Smooth muscle cell (in vitro differentiated cells): ENCODE data around the gene RAB22A. TPM values are rescaled to one million over a fixed set of nuclear protein-coding genes. Genes with fewer than 3 reads are reported as not detected.

Experiments
- DNase-seq: peaks from one replicate; lab custom pipeline; 2025; ENCODE audit not compliant: unreplicated experiment; lab: John Stamatoyannopoulos, UW
- H2AFZ ChIP-seq: fragments of 200-600 bp; sonication (generic); 2 replicates; pipeline ENCODE4 v1.6.0; 2016; ENCODE audit warnings: antibody characterized with exemption, low read depth, mild to moderate bottlenecking
- H3F3A ChIP-seq: fragments of 200-600 bp; sonication (generic); 2 replicates; pipeline ENCODE4 v1.6.0; 2017; ENCODE audit warnings: antibody characterized with exemption, low read depth
- H3K27ac ChIP-seq: fragments of 200-600 bp; sonication (generic); 2 replicates; pipeline ENCODE4 v1.5.1; 2016; ENCODE audit warnings: low read depth, mild to moderate bottlenecking
- H3K27me3 ChIP-seq: fragments of 200-600 bp; sonication (generic); 2 replicates; pipeline ENCODE4 v1.6.1; 2016; ENCODE audit warnings: low read depth, mild to moderate bottlenecking
- H3K36me3 ChIP-seq: fragments of 200-600 bp; sonication (generic); 2 replicates; pipeline ENCODE4 v1.5.1; 2016; ENCODE audit warnings: low read depth
- H3K4me1 ChIP-seq: fragments of 200-600 bp; sonication (generic); 2 replicates; pipeline ENCODE4 v1.5.1; 2016; ENCODE audit warnings: low read depth
- H3K4me2 ChIP-seq: fragments of 200-600 bp; sonication (generic); 2 replicates; pipeline ENCODE4 v1.6.0; 2016; ENCODE audit warnings: mild to moderate bottlenecking
- H3K4me3 ChIP-seq: fragments of 200-600 bp; sonication (generic); 2 replicates; pipeline ENCODE4 v1.5.1; 2016; ENCODE audit warnings: mild to moderate bottlenecking
- H3K79me2 ChIP-seq: fragments of 200-600 bp; sonication (generic); 2 replicates; pipeline ENCODE4 v1.6.0; 2016; ENCODE audit warnings: low read depth, mild to moderate bottlenecking
- H3K9ac ChIP-seq: fragments of 200-600 bp; sonication (generic); 2 replicates; pipeline ENCODE4 v1.6.0; 2016; ENCODE audit warnings: low read depth
- H3K9me3 ChIP-seq: fragments of 200-600 bp; sonication (generic); replicated peaks from 2 replicates; pipeline ENCODE4 v1.5.1; 2016; ENCODE audit warnings: low read depth
- H4K20me1 ChIP-seq: fragments of 200-600 bp; sonication (generic); 2 replicates; pipeline ENCODE4 v1.6.0; 2016; ENCODE audit warnings: low read depth
- CTCF ChIP-seq: fragments of 200-600 bp; sonication (generic); IDR thresholded peaks from 2 replicates; pipeline ENCODE4 v1.5.1; 2017; ENCODE audit warnings: borderline replicate concordance, mild to moderate bottlenecking, antibody characterized with exemption; ENCODE audit not compliant: insufficient read depth, poor library complexity, severe bottlenecking
- WGBS: methylation state at CpG from one replicate; pipeline ENCODE4 v1.1.7; 2016; ENCODE audit warnings: low lambda C conversion rate; 5-methylcytosine and 5-hydroxymethylcytosine counted together
- polyA plus RNA-seq: library from polyadenylated mRNA; unstranded; fragments of >200 nt; fragmentation: Nextera tagmentation; extraction: Ambion mirVana; gene quantifications from 2 replicates; pipeline ENCODE4 v1.2.1, GENCODE V29; 2016
- total RNA-seq: library from RNA; depleted of rRNA; stranded (reverse); fragments of >200 nt; gene quantifications from 2 replicates; pipeline ENCODE4 v1.2.3, GENCODE V29; 2014

The RAB22A gene
- total and polyA plus RNA-seq, 2 experiments from 2014 or later = 14.0 to 23.7 TPM

- Histone ChIP-seq H3K27ac (peak overlapping the region; percentile 86), H3K36me3 (no peaks in the 10 kb centered on the region), H3K4me3 (no peak overlapping the region), H3K27me3 (no peaks in the 10 kb centered on the region), H3K9ac (no peak overlapping the region), H4K20me1 (peaks cover 63% of the 10 kb centered on the region), H2AFZ (no peak overlapping the region), H3K4me1 (peaks cover 4% of the 10 kb centered on the region), H3K9me3 (no peaks in the 10 kb centered on the region), H3K79me2 (peaks cover 81% of the 10 kb centered on the region), H3F3A (no peaks in the 10 kb centered on the region), H3K4me2 (no peak overlapping the region)
- no peak for TF ChIP-seq CTCF
- WGBS = 99% methylated on average over 4 of the region's 4 CpGs
- DNase-seq = no peak
Observed at GRCh38 chr20:58392286-58392685, 82.8 kb downstream of the RAB22A start.

- Histone ChIP-seq H3K36me3 (no peaks in the 10 kb centered on the region), H3K9ac (no peak overlapping the region), H2AFZ (no peak overlapping the region), H3K79me2 (peaks cover 91% of the 10 kb centered on the region), H3K4me1 (peaks cover 4% of the 10 kb centered on the region), H3K27me3 (no peaks in the 10 kb centered on the region), H3K4me3 (no peak overlapping the region), H3K9me3 (no peaks in the 10 kb centered on the region), H3F3A (no peaks in the 10 kb centered on the region), H3K4me2 (no peak overlapping the region), H3K27ac (peak overlapping the region; percentile 86), H4K20me1 (peaks cover 74% of the 10 kb centered on the region)
- WGBS = 36% methylated on average over 3 of the region's 3 CpGs
- DNase-seq = no peak
- no peak for TF ChIP-seq CTCF
Observed at GRCh38 chr20:58393299-58393698, 83.8 kb downstream of the RAB22A start.

GRCh38 chr20:58394801-58395200 is 85.3 kb downstream of the RAB22A start:
- Histone ChIP-seq H3K36me3 (no peaks in the 10 kb centered on the region), H3F3A (no peaks in the 10 kb centered on the region), H3K4me1 (no peaks in the 10 kb centered on the region), H2AFZ (no peak overlapping the region), H3K79me2 (peaks cover 100% of the 10 kb centered on the region), H3K4me3 (no peak overlapping the region), H3K9me3 (no peaks in the 10 kb centered on the region), H3K27ac (no peak overlapping the region), H3K27me3 (no peaks in the 10 kb centered on the region), H3K9ac (no peak overlapping the region), H3K4me2 (no peak overlapping the region), H4K20me1 (peaks cover 89% of the 10 kb centered on the region)
- DNase-seq = no peak
- no peak for TF ChIP-seq CTCF
- WGBS = 92% methylated on average over 4 of the region's 4 CpGs

- Histone ChIP-seq H3K4me3 (no peak overlapping the region), H3K79me2 (peaks cover 100% of the 10 kb centered on the region), H3F3A (no peaks in the 10 kb centered on the region), H4K20me1 (peaks cover 93% of the 10 kb centered on the region), H3K36me3 (no peaks in the 10 kb centered on the region), H3K9ac (no peak overlapping the region), H3K4me1 (no peaks in the 10 kb centered on the region), H3K27ac (no peak overlapping the region), H3K9me3 (no peaks in the 10 kb centered on the region), H3K4me2 (no peak overlapping the region), H2AFZ (no peak overlapping the region), H3K27me3 (no peaks in the 10 kb centered on the region)
- 89% methylated on average over 3 of the region's 3 CpGs for WGBS
- no peak for DNase-seq
- no peak for TF ChIP-seq CTCF
Observed at GRCh38 chr20:58395604-58396003, 86.1 kb downstream of the RAB22A start.
